Activated CD4-positive, alpha-beta T cell treated with anti-CD3 and anti-CD28 coated beads, Interleukin-2, amount 50 U/mL, for 16 hours (primary cell): ENCODE data around the gene PRRC2B.

Experiments
- DNase-seq: peaks from one replicate; pipeline ENCODE4 v3.0.0-alpha.2; 2020

The PRRC2B gene

DNA sequence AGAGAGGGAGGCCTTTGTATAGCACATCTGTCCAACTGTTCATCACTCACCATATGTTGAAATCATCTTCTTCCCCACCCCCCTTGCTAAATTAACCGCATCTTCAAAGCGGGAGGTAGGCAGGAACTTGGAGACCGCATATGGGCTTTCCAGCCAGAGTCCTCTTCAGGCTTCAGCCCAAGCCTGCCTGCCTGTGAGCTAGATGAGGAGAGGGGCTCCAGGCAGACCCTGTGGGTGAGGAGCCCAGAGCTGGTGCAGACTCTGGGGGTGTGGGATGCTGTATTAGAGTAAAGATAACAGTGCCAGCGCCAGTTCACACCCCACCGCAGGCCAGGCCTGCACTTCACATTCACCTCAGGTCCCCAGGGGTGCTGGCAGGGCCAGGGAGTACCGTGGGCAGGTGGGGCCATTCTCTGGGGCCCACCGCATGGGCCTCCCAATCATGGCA lies 16.2 kb downstream of the PRRC2B start:
- peak; percentile 63 for DNase-seq

DNA sequence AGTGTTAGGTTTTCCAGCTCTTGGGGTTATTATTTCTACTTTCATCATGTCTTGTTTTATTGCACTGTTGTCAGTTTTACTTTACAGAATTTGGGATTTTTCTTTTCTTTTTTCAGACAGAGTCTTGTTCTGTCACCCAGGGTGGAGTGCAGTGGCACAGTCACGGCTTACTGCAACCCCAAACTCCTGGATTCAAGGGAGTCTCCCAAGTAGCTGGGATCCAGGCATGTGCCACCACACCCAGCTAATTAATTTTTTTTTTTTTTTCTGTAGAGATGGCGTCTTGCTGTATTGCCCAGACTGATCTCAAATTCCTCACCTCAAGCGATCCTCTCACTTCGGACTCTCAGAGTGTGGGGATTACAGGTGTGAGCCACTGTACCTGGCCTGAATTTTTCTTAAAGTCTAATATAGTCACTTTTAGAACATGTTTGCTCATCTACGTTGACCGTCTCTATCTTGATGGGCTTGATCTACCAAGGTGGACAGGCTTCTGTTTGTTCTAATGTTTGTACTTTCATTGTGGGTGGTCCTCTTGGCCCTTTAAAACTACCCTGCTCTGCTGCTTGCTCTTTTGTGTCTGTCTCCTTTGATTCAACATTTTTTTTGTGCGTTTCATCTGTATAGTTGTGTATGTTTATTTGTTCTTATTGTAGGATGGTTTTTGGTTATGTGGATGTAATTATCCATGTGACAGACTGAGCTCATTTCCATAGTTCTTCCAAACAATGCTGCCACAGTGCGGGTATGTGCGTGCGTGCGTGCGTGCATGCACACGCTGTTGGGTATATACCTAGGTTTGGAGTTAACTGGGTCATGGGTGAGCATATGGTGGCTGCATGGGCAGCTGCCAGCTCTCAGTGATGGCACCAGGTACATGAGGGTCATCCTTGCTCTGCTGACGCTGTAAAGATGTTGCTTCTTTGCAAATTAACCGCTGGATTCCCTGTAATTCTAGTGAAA lies 18.1 kb downstream of the PRRC2B start:
- DNase-seq = no peak

DNA sequence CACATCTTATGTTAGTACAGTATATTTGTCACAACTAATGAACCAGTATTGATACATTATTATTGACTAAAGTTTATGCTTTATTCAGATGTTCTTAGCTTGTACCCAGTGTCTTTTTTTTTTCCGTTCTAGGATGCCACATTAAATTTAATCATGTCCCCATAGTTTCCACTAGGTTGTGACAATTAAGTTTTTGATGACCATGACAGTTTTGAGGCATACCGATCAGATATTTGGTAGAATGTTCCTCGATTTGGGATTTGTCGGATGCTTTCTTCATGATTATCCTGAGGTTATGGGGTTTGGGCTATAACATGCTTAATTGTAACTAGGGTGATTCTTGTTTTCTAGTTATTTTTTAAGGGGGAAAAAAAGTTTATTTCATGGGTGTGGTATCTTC lies 22.6 kb downstream of the PRRC2B start:
- no peak for DNase-seq

DNA sequence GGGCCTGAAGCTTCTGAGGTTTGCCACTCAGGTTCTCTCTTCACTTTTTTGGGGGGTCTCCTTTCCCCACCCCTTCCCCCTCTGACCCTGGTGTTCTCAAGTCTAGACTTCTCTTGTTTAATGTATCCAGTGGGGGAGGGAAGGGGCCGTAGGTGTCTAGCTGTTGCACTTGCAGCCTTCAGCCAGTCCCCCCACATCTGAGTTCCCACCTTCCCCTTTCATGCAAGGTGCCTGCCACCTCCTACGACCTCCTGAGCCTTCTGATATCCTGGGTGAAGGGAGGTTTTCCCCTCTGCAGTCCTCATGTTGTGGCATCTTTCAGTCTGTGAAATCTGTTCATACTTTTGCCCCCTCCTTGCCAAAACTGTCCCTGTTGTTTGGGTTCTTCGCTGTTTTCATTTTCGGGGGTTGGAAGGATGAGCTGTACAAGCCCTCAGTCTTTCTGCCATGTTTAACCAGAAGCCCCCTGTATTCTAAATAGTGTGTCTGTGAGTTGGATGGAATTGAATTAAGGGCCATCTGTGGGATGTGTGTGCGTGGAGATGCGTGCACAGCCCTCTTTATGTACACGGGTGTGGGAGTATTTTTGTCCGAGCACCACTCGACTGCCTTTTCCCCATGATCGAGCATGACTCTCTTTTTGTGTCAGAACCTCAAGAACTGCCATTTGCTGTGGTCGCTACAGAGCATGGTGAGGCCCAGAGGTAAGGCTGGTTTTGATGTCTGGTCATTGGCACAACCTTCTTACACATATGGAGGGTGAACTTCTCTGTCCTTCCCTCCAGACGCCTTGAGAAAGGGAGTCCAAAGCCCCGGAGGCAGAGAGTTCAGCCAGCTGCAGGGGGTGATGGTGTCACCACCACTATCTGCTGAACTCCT lies 23.6 kb downstream of the PRRC2B start:
- DNase-seq = no peak

DNA sequence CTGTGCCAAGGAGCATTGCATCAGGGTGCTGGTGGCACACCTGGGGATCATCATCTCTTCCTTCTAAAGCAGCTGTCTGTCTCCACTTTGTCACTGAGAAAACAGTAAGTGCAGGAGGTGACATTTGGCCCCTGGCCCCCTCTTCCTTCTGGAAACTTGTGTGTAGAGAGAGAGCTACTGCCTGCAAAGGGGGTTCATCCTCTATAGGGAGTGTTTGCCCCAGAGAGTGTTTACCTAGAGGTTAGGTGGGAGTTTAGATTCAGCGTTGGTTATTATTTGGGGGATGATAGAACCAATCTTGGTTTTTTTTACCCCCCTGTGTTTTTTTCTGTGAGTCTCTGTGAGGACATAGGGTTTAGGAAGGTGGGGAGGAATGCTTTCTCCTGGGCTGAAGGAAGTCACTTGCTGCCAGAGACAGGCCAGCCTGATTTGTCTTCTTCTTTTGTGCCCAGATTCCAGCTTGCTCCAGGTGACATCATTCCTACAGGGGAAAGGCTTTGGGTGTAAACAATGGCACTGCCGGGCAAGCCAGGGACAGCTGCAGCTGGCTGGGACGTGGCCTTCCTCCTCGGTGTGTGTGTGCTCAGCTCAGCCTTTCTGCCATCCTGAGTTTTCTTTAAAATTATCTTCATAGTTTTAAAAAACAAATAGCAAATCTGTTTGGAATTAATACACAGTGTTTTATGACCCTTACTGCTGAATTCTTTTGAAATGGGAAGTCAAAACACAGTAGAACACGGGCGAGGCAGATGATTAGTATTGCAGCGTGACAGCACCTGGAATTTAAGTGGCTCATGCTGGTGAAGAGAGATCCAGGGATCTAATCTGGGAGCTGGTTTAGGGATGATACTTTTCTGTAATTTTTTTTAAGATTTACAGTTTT lies 24.5 kb downstream of the PRRC2B start:
- no peak for DNase-seq

DNA sequence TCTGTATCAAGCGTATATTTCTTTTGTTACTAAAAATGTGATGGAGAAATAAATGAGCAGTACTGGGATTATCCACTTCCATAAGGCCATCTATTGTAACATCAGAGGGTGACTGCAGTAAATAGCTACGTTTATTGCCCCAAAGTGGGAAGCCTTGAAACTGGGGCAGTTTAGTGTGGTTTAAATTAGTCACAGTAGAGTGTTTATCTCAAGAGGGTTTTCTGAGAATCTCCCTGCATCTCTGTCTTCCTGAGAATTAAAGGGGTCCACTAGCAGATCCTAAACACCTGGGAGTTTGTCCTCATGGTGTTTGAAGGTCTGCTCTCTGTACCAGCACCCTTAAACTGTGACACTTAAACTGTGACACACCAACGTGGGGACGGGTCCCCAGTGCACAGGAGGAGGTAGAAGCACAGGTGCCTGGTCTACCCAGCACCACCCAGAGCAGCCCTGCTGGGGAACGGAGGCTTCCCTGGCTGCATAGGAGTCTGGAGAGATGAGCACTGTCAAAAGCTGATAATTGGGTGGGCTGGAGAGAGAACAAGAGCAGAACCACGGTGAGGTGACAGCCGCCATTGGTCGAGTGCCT lies 25.2 kb downstream of the PRRC2B start:
- DNase-seq = no peak

DNA sequence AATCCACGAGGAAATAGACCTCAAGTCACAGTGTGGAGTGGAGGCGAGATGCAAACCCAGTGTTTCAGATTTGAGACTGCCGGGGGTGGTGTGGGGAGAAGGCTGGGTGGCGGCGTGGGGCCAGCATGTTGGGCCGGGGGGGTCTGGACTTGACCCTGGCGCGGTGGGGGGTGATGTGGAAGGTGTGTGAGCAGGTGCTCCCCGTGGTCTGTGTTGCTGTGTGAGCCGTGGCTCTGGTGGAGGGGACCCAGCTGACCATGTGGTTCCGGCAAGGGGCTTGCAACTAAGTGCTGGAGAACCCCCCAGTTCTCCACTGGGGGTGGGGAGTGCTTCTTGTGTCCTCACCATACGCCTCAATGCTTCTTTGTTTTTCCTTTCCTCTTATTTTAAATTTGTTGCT lies 25.8 kb downstream of the PRRC2B start:
- no peak for DNase-seq

DNA sequence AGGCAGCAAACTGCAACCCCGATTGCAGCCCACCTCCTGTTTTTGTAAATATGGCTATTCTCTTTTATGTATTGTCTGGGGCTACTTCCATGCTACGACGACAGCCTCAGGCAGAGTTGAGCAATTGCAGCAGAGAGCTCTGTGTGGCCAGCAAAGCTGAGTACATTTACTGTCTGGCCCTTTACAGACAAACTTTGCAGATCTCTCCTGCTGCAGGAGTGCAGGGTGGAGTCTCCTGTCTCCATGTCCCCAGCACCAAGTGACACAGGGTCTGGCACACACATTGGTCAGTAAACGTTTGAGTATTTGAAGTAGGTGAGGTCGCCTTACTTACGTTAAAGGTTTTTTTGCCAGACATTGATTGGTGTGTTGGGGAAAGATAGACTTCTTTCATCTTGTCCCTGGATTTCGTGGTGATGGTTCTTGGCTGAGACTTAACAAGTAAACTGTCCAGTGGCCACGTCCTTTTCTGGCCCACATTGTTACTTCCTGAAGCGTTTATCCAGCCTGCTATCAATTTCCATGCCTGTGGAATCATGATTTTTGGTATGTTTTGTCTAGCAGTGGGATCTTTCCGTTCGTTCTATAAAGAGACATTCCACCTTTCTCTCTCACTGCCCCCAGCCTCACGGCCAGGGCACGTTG lies 27.2 kb downstream of the PRRC2B start:
- DNase-seq = no peak

DNA sequence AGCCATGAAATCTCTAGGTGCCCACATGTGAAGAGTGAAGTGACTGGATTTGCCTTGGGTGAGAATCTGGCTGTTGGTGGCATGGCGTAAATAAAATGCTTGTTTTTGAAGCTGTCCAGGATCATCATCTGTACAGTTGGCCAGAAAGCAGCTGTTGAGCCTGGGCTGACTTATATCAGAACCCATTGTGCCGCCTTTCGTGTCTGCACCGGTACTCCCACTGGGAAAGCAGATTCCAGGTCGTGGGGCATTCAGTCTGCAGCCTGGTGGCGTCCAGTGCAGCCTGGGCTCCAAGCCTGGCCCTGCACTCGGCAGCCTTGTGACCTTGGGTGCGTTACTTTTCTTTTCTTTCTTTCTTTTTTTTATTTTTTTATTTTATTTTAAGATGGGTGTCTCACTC lies 27.8 kb downstream of the PRRC2B start:
- no peak for DNase-seq

DNA sequence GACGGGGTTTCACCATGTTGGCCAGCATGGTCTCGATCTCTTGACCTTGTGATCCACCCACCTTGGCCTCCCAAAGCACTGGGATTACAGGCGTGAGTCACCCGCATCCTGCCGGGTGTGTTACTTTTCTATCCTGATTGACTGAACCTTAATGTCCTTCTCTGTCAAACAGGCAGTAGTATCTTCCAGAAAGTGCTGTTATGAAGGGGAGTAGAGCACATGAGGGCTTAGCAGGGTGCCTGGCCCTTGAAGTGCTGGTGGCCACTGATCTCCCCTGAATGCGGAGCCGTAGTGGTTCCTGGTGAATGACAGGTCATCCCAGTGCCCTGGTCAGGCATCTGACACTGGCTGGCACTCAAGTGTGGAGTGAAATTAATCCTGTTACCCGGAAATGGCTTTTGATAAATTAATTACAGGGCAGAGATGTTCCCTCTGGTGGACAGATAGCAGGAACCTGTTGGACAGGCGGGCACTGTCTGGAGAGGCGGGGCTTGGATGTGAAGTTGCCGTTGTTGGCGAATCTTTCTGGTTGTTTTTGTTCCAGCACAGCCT lies 28.4 kb downstream of the PRRC2B start:
- no peak for DNase-seq

DNA sequence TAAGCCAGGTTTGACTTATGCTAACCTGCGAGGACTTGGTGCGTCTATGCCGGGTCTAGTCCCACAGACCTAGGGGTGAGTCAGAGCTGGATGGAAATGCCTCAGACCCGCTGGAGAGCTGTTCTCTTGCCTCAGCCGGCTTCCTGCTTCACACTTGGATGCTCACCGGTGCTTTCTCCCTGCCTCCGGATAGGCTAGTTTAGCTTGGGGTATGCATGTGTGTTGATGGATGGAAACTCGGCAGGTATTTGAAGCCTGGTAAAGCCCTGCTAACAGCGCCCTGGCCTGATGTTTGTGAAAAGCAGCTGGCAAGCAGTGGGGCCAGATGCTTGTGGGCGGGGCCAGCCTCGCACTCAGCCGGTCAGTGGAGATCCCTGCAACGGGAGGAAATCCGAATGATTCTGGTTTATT lies 29.3 kb downstream of the PRRC2B start:
- no peak for DNase-seq

DNA sequence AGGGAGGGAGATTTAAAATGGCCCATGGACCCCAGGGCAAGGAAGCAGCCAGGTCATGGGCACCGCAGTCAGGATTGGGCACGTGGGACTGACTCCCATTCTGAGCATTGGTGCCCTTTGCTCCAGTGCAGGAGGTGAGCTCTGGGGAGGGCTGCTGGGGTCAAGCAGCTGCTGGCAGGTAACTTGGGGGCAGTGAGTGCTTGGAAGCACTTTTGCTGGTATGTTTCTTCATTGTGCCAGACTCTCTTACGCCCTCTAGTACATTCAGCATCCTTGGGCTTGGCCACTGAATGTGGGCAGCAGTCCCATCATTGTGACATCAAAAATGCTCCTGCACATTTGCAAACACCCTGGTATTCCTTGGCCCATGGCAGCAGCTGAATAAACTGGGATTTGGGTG lies 32.7 kb downstream of the PRRC2B start:
- no peak for DNase-seq

DNA sequence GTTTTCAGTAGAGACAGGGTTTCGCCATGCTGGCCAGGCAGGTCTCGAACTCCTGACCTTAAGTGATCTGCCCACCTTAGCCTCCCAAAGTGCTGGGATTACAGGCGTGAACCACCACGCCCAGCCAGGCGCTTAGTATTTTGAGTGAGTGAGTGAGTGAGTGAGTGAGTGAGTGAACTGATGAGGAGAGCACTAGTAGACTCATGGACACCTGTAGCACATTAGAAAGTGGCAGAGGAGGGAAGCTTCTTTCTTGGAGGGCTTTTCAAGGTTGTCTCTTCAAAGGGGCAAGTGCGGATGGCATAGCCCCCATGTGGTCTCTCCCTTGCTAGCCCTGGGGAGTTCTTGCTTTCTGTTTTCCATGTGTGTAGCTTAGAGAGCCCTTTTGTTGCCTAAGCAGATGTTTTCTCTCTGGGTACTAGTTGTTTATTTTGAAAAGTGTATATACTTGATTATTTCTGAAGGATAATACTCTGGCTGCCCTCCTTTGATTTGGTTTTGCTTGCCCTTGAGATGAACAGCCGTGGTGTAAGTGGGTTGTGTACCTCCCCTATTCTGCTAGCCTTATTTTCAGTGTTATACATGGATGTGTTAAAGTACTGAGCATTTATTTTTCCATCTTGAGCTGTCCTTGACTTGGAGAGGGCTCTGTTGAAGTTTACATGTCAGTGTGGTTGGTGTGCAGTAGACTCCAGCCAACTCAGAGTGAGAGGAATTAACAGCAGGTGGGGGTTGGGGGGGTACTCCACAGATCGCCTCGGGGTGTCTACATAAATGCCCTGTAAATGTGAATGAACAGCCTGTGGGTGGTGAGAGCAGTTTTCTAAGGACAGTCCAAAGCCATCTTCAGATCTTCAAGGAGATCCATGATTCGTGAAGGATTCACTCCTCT lies 35.5 kb downstream of the PRRC2B start:
- DNase-seq = no peak

DNA sequence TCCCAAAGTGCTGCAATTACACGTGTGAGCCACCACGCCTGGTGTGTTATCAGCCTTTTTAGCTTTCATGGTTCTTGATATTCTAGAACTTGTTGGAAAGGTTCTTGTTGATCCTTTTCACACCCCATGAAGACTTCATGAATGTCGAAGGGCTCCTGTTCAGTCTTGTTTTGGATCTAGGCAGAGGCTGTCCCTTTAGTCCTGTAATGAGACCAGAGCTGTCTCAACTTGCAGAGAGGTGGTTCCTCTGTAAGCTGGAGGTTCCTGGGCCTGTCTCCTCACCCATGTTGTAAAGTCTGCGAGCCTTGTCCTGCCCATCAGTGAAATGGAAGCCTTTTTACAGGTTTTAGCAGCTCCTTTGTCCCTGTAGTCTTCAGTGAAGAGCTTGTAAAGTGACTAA lies 38.2 kb downstream of the PRRC2B start:
- no peak for DNase-seq

DNA sequence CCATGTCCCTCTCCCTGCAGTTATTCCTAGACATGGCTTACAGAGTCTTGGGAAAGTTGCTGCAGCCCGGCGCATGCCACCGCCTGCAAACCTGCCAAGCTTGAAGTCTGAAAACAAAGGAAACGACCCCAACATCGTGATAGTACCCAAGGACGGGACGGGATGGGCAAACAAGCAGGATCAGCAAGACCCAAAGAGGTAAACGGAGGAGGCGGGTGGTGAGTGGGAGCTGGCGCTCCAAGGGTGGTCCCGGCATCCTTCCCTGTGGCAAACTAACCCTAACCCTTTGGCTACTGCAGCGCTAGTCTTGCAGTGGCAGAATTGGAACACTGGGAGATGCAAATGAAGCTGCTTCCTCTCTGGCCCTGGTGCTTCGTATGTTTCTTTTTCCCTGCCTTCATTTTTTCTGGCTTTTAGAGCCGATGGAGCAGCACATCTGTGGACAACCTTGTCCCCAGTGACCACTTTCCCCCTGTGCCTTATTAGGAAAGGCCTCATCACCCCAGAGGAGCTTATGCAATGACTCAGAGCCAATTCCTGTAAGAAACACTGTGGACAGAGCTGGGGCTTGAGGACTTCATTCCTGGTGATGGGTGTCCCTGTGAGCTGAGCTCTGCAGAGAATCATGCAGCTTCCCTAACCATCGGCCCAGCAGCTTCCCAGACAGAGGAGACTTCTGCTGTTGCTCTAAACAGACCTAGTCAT lies 38.9 kb downstream of the PRRC2B start:
- DNase-seq = no peak

DNA sequence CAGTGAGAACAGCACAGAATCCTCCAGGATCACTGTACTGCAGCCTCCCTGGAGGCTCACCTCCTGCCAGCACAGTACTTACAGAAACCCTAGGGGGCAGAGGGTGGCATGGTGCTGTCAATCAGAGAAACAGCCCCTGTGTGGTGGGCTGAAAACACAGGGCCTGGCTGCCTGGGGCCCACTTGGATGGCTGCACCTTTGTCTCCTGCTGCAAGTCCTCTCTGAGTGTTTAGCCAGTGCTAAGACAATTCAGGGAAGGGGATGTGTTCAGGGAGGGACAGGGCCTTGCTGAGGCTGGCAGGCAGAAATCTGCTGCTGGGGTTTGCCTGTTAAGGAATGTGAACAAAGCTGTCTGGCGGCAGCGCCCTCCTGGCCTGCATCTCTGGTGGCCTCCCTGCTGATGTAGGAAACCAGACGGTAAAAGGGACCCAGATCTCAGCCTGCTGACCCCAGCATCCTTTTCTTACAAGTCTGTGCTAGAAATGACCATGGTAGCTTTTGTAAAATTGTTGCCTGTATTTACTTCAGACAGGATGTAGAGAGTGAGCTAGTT lies 39.5 kb downstream of the PRRC2B start:
- DNase-seq = no peak

DNA sequence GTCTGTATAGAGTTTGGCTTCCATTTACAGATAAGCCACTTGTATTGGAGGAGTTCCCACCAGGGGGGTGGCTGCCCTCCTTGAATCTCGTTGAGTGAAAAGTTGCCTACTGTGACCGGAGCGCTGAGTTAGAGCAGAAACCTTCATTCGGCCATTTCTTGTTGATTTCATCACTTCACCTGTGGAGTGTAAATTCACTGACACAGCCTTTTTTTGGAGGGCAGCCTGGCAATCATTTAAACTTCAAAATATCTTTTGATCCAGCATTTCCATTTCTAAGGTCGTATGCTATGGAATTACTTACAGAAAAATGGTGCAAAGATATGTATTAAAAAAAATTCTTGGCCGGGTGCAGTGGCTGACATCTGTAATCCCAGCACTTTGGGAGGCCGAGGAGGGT lies 40.8 kb downstream of the PRRC2B start:
- no peak for DNase-seq

DNA sequence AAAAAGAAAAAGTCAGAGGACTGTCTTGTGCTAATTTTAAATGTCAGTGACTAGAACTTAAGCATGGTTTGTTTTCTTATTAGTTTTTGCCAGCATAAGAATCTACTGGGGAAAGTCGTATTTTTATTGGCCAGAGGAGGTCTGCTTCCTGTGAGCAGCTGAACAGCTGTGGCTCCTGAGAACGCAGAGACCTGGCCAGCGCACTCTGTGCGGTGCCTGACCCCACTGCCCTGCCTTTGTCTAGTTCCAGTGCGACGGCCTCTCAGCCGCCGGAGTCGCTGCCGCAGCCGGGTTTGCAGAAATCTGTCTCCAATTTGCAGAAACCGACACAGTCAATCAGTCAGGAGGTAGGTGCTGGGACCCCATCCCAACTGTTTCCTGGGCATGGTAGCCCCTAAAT lies 42.5 kb downstream of the PRRC2B start:
- DNase-seq = no peak

DNA sequence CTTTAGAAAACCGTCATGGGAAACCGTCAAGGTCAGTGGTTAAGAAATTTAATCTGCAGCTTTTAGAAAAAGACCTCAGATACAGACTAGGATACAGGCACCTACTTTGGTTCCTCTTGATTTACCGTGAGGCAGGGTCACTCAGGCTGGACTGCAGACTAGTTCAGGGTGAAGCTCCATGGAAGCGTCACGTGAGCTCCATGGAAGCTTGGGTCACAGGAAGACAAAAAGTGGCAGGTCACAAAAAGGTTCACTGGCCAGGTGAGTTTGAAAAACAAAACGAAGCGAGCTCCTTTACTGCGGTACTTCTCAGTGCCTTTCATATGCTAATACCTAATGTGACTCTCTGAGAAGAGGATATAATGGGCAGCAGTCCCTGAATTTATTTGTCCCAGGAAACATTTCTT lies 43.0 kb downstream of the PRRC2B start:
- DNase-seq = no peak
